Ishikawa (cell line): ENCODE measurements around the gene CEP128.

ENCODE experiments used
- CEBPB ChIP-seq: IDR thresholded peaks from 2 replicates; pipeline ENCODE4 v1.6.1; 2012
- CREB1 ChIP-seq: IDR thresholded peaks from 2 replicates; pipeline ENCODE4 v1.6.1; 2012; ENCODE audit warnings: low read depth
- EGR1 ChIP-seq: IDR thresholded peaks from 2 replicates; pipeline ENCODE4 v1.6.1; 2012
- EP300 ChIP-seq: IDR thresholded peaks from 2 replicates; pipeline ENCODE4 v1.6.1; 2012; ENCODE audit warnings: borderline replicate concordance
- FOXM1 ChIP-seq: IDR thresholded peaks from 2 replicates; pipeline ENCODE4 v1.6.1; 2012; ENCODE audit warnings: low read depth, borderline replicate concordance
- NFIC ChIP-seq: IDR thresholded peaks from 2 replicates; pipeline ENCODE4 v1.6.1; 2012
- RAD21 ChIP-seq: IDR thresholded peaks from 2 replicates; pipeline ENCODE4 v1.6.1; 2012; ENCODE audit warnings: low read depth
- REST ChIP-seq: IDR thresholded peaks from 2 replicates; pipeline ENCODE4 v1.6.1; 2012; ENCODE audit warnings: low read depth, mild to moderate bottlenecking
- TAF1 ChIP-seq: IDR thresholded peaks from 2 replicates; pipeline ENCODE4 v1.6.1; 2012; ENCODE audit warnings: low read depth, mild to moderate bottlenecking
- TCF12 ChIP-seq: IDR thresholded peaks from 2 replicates; pipeline ENCODE4 v1.6.1; 2012; ENCODE audit warnings: low read depth
- TEAD4 ChIP-seq: IDR thresholded peaks from 2 replicates; pipeline ENCODE4 v1.6.1; 2012
- YY1 ChIP-seq: IDR thresholded peaks from 2 replicates; pipeline ENCODE4 v1.6.1; 2012; ENCODE audit warnings: low read depth
- ZBTB7A ChIP-seq: IDR thresholded peaks from 2 replicates; pipeline ENCODE4 v1.6.1; 2012; ENCODE audit warnings: low read depth
- TF ChIP-seq, protein P1 (sequence below): IDR thresholded peaks from 2 replicates; pipeline ENCODE4 v1.6.1; 2012
- TF ChIP-seq, protein P2 (sequence below): IDR thresholded peaks from 2 replicates; pipeline ENCODE4 v1.6.1; 2012

CEP128 gene

DNA sequence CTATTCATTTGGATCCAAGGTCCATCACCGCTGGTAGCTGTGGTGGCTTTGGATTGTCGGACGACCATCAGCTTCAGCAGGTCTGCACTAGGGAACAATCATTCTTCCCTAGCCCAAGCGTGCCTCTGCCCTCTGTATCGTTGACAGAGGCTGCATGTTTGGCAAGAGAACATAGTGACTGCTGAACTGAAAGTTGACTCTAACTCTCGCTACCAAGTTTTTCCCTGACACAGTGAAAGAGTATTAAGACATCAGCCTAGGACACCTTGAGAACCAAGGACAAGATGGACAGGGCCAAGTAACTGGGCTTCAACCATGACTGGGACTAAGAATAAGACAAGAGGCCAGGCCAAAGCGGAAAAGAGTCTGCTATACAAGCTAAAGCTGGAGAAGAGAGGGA lies 40.1 kb upstream of the CEP128 start:
- TF ChIP-seq EGR1, result no peak
- no peak for TF ChIP-seq TEAD4
- TF ChIP-seq, protein P1, sequence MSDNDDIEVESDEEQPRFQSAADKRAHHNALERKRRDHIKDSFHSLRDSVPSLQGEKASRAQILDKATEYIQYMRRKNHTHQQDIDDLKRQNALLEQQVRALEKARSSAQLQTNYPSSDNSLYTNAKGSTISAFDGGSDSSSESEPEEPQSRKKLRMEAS, result no peak
- TF ChIP-seq REST, result no peak
- no peak for TF ChIP-seq TAF1
- no peak for TF ChIP-seq EP300
- TF ChIP-seq ZBTB7A, result no peak
- no peak for TF ChIP-seq FOXM1
- no peak for TF ChIP-seq YY1
- TF ChIP-seq NFIC, result no peak
- TF ChIP-seq CREB1, result no peak
- no peak for TF ChIP-seq RAD21
- TF ChIP-seq TCF12, result no peak
- TF ChIP-seq, protein P2, sequence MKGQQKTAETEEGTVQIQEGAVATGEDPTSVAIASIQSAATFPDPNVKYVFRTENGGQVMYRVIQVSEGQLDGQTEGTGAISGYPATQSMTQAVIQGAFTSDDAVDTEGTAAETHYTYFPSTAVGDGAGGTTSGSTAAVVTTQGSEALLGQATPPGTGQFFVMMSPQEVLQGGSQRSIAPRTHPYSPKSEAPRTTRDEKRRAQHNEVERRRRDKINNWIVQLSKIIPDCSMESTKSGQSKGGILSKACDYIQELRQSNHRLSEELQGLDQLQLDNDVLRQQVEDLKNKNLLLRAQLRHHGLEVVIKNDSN, result no peak
- TF ChIP-seq CEBPB, result no peak

- TF ChIP-seq REST (no peak), CEBPB (no peak), RAD21 (no peak), EP300 (no peak), TAF1 (no peak), TCF12 (no peak), YY1 (no peak)
- TF ChIP-seq, protein P1, result no peak
Observed at GRCh38 chr14:80981156-80981555, 39.6 kb upstream of the CEP128 start.

GRCh38 chr14:80979951-80980350 lies 38.4 kb upstream of the CEP128 start:
- TF ChIP-seq EP300 (no peak), ZBTB7A (no peak), CEBPB (no peak), REST (no peak), FOXM1 (no peak), TCF12 (no peak), NFIC (no peak), CREB1 (no peak)
- TF ChIP-seq, protein P1, result no peak

DNA sequence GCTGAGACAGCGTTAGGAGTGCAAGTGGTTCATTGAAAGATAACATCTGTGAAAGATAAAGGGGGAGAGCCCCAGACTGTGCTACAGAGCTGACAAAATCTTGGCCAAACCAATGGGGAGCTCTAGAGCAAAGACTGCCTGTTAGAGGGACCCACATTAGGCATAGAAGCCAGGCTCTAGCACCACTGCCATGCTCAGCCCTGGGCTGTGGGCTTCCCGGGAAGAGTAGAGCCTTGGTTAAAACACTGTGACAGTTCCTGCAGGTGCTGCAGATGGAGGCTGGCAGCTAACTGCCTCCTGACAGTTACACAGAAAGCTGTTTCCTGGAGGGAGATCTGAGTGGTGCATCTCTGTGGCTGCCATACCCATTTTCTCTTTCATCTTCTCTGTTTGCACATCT lies 36.9 kb upstream of the CEP128 start:
- TF ChIP-seq YY1 (no peak), TEAD4 (no peak), TCF12 (no peak), FOXM1 (no peak), CREB1 (no peak), RAD21 (no peak), EP300 (no peak), REST (no peak), TAF1 (no peak)
- TF ChIP-seq, protein P1, result no peak
- TF ChIP-seq, protein P2, result no peak
